GM12874 (cell line): Measurements from ENCODE around the gene IQSEC1.

Experiments used
- CTCF ChIP-seq: IDR thresholded peaks from 2 replicates; pipeline ENCODE4 v1.5.1; 2011; ENCODE audit warnings: low read depth, mild to moderate bottlenecking, control low read depth, low read length, moderate library complexity; ENCODE audit not compliant: insufficient read depth

IQSEC1 gene

GRCh38 chr3:13027154-13027553 is 46.1 kb downstream of the IQSEC1 start:
- no peak for TF ChIP-seq CTCF

- TF ChIP-seq CTCF, result no peak
Observed at GRCh38 chr3:13026534-13026933, 46.7 kb downstream of the IQSEC1 start.

- no peak for TF ChIP-seq CTCF
Observed at GRCh38 chr3:13025778-13026518, 47.3 kb downstream of the IQSEC1 start.

- TF ChIP-seq CTCF, result no peak
Observed at GRCh38 chr3:13025090-13025489, 48.1 kb downstream of the IQSEC1 start.

GRCh38 chr3:13024765-13025065 is 48.5 kb downstream of the IQSEC1 start:
- no peak for TF ChIP-seq CTCF

- TF ChIP-seq CTCF, result no peak
Observed at GRCh38 chr3:13023971-13024764, 49.1 kb downstream of the IQSEC1 start.

- TF ChIP-seq CTCF, result no peak
Observed at GRCh38 chr3:13023235-13023970, 49.8 kb downstream of the IQSEC1 start.
